ENCODE results near the gene PLCD4. TPM values are rescaled to one million over a fixed set of nuclear protein-coding genes. Genes with fewer than 3 reads are reported as not detected.

PLCD4 gene
- total RNA-seq: 0.49 and 1.3 TPM in 2 replicates

GRCh38 chr2:218607436-218608115 is at the start of gene PLCD4:
Gene PLCD4, plus strand, starts transcription at chr2:218607899. Its CDS starts 7,841 bp downstream, at chr2:218615740.

GRCh38 chr2:218568190-218569037 is 39.3 kb upstream of the PLCD4 start, which contains the start of the genes CNOT9 and USP37:
Gene CNOT9, plus strand, starts transcription at chr2:218568839. Its CDS starts 116 bp downstream, at chr2:218568955.
Gene USP37, minus strand, starts transcription at chr2:218568351. Its CDS starts 9,698 bp downstream, at chr2:218558653.

GRCh38 chr2:218659258-218659987 is 51.7 kb downstream of the PLCD4 start, which contains the start of the genes BCS1L and ZNF142:
Gene BCS1L, plus strand, starts transcription at chr2:218659683. Its CDS starts 1,305 bp downstream, at chr2:218660988.
Gene ZNF142, minus strand, starts transcription at chr2:218659623. Its CDS starts 3,194 bp downstream, at chr2:218656429.

GRCh38 chr2:218671654-218672566 is 64.2 kb downstream of the PLCD4 start, which contains the start of the genes RNF25 and STK36:
Gene RNF25, minus strand, starts transcription at chr2:218672002. Its CDS starts 32 bp downstream, at chr2:218671970.
Gene STK36, plus strand, starts transcription at chr2:218672086. Its CDS starts 744 bp downstream, at chr2:218672830.

Other genes starting within 250 kb of the PLCD4 start
- gene SLC11A1, start 225.6 kb upstream of the PLCD4 start, total RNA-seq: under 0.01 TPM in 2 replicates
- 87.0 and 94.2 TPM in 2 replicates for gene CTDSP1, start 208.0 kb upstream of the PLCD4 start, total RNA-seq
- gene VIL1, start 188.8 kb upstream of the PLCD4 start, total RNA-seq: not detected in 2 replicates
- gene USP37, start 39.5 kb upstream of the PLCD4 start, total RNA-seq: 4.2 and 6.5 TPM in 2 replicates
- gene CNOT9, start 39.1 kb upstream of the PLCD4 start, total RNA-seq: 38.5 and 49.6 TPM in 2 replicates
- 4.9 and 7.9 TPM in 2 replicates for gene ZNF142, start 51.7 kb downstream of the PLCD4 start, total RNA-seq
- 19.8 and 27.3 TPM in 2 replicates for gene BCS1L, start 51.8 kb downstream of the PLCD4 start, total RNA-seq
- gene RNF25, start 64.1 kb downstream of the PLCD4 start, total RNA-seq: 14.4 and 26.9 TPM in 2 replicates
- gene STK36, start 64.2 kb downstream of the PLCD4 start, total RNA-seq: 20.1 and 21.7 TPM in 2 replicates
- gene TTLL4, start 102.9 kb downstream of the PLCD4 start, total RNA-seq: 9.9 and 43.9 TPM in 2 replicates
- gene CYP27A1, start 174.2 kb downstream of the PLCD4 start, total RNA-seq: 2.7 and 2.9 TPM in 2 replicates
- not detected in 2 replicates for gene PRKAG3, start 223.9 kb downstream of the PLCD4 start, total RNA-seq

All from cardiac atrium fibroblast (primary cell).